ENCODE measurements around the gene PPARA. TPM values are rescaled to one million over a fixed set of nuclear protein-coding genes. Genes with fewer than 3 reads are reported as not detected.

Gene PPARA
- total RNA-seq, 2 donors from 2014 or later, result 48.4 to 67.1 TPM

DNA sequence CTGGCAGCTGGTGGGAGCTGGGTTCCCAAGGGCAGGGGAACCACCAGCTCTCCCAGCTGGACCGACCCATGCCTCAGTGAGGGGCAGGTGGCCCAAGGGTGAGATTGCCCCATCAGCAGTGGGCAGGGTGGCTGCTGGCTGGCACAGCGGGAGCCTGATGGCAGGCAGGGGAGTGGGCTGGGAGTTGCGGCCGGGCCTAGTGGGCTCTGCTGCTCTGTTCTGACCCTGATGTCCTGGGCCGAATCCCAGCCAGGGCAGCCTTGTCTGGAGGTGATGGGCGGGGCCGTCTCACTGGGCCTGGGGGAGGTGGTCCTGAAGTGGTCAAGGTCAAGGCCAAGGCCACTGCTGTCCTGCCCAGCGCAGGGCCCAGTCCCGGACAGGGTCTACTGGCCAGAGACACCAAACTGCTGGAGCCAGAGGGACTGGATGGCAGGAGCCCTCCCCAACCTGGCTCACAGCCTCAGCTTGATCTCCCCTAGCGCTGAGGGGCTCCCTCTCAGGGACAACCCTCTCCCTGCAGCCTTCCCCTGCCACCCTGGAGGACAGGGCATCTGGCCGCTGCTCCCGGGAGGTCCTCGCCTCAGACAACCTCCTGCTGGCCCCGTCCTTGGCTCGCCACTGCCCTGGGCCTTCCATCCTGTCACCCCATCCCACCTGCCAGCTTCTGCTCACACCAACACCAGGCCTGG, 26.5 kb upstream of the PPARA start:
- H3K4me1 ChIP-seq, result peaks cover 0 to 20% of the 10 kb centered on the region in 2 donors
- H3K9me3 ChIP-seq, result no peaks in the 10 kb centered on the region
- no peak for TF ChIP-seq CTCF (IDR thresholded peaks at IDR 0.05)
- H3K27me3 ChIP-seq, result no peaks in the 10 kb centered on the region
- DNase-seq (ENCODE audit: low spot score), result no peak
- H3K36me3 ChIP-seq, result no peaks in the 10 kb centered on the region
- no peak overlapping the region for H3K4me3 ChIP-seq
- H3K27ac ChIP-seq, result no peak overlapping the region

DNA sequence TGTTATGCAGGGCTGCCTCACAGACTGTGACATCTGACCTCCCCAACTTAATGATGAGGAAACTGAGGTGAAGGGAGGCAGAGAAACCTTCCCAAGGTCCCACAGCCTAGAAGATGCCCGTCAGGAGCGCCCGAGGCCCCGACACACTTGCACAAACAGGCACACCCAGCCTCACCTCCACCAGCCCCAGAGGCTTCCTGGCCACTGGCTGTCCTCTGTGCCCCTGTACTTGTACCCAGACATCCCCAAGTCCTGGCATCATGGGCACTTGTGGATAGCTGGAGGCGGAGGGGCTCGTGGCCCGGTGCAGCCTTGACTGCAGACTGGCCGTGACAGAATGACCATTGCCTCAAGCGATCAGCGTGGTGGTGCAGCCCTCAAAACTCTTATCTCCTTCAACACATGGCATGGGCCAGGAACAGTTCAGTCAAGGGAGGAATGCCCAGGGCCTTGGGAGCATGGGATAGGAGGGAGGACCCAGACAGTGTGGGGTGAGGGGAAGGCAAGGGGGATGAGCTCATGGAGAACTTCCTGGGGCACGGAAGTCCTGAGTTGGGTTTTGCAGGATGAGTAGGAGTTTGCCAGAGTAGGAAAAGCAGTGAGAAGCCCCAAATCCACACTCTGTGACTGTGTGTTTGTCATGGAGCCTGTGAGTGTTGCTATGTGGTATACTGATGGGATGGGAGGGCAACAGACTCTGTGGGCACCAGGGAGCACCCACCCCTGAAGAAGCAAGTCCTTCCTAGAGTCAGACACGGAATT, 25.8 kb upstream of the PPARA start:
- no peak overlapping the region for H3K4me3 ChIP-seq
- no peaks in the 10 kb centered on the region for H3K27me3 ChIP-seq
- peaks cover 0 to 23% of the 10 kb centered on the region in 2 donors for H3K4me1 ChIP-seq
- TF ChIP-seq CTCF (IDR thresholded peaks at IDR 0.05), result no peak
- no peaks in the 10 kb centered on the region for H3K9me3 ChIP-seq
- DNase-seq (ENCODE audit: low spot score), result no peak
- no peak overlapping the region for H3K27ac ChIP-seq
- no peaks in the 10 kb centered on the region for H3K36me3 ChIP-seq

DNA sequence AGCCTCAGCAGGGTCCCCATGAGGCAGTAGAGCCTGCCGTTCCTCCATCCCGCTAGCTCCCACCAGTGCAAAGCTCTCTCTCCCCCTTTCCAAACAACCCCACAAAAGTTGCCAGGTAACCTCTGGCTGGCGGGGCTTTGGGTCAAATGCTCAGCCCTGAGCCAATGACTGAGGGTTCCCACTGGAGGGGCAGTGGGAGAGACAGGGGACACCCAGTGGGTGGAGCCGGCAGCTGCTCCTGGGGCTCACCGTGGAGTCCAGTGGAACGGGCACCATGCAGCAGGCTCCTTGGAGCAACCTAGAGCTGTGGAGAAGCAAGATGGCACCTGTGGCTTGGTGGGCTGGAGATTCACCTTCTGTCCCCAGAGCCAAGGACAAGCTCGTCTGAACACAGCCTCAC, 25.0 kb upstream of the PPARA start:
- H3K9me3 ChIP-seq, result no peaks in the 10 kb centered on the region
- peaks cover 0 to 22% of the 10 kb centered on the region in 2 donors for H3K4me1 ChIP-seq
- no peaks in the 10 kb centered on the region for H3K27me3 ChIP-seq
- H3K27ac ChIP-seq, result no peak overlapping the region
- H3K4me3 ChIP-seq, result no peak overlapping the region
- DNase-seq (ENCODE audit: low spot score), result no peak
- no peak for TF ChIP-seq CTCF (IDR thresholded peaks at IDR 0.05)
- no peaks in the 10 kb centered on the region for H3K36me3 ChIP-seq

DNA sequence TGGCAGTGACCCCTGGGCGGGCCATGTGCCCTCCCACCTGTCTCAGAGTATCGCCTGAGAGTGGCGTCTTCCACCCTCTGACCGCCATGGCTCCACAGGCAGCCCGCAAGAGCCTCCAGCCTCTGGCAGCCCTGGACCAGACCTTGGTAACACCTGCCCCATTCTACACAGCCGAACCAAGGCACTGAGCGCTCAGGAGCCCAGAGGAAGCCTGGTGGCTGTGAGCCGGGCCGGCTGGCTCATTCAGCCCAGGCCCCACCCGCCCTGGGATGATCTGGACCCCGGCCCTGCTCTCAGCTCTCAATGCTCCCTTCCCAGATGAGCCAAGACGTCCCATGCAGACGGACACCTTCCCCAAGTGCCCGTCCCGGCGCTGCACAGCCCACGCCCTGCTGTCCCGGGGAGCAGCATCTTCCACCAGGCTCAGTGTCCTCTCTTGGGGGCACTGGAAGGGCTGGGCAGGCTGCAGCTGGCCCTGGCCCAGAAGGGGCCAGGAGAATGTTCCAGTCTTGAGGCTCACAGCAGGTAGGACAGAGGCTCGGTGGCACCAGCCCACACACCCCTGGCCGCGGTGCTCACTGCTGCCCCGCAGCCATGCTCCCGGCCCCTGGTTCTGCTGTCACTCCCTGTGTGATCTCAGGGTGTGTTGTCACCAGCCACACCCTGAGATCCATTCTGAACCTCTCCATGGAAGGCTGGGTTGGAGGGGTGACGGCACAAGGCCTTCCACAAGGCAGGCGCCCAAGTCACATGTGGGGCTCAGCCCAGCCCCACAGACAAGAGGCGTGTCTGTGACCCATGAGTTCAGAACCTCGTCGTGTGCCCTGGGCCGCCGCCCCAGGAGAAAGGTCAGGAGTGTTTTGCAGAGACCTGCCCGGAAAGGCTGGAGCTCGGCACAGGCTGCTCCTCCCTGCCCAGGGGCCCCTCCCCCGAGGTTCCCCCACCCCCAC, 24.2 kb upstream of the PPARA start:
- H3K27me3 ChIP-seq, result no peaks in the 10 kb centered on the region
- TF ChIP-seq CTCF (IDR thresholded peaks at IDR 0.05), result no peak
- peaks cover 0 to 21% of the 10 kb centered on the region in 2 donors for H3K4me1 ChIP-seq
- H3K36me3 ChIP-seq, result no peaks in the 10 kb centered on the region
- no peaks in the 10 kb centered on the region for H3K9me3 ChIP-seq
- no peak overlapping the region for H3K27ac ChIP-seq
- no peak for DNase-seq (ENCODE audit: low spot score)
- H3K4me3 ChIP-seq, result no peak overlapping the region

DNA sequence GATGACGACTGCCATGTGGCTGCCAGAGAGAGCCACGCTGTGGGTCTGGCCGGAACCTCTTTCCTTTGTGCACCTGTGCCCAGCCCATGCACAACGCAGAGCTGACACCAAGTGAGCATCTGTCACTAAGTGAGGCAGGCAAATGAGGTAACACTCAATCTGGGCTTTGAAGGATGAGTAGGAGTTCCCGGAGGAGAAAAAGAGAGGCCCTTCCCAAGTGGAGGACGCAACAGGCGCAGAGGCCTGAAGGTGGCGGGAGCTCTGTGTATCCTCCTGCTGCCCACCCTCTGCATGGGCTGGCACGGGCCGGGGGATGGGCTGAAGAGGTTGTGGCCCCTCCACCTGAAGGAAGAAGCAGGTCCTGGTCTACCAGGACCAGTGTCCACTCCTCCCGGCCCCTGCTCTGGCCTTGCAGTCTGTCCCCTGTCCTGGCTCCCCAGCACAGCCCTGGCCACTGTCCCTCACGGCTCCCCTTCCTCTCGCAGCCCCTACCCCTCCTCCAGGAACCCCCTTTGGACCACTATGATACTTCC, 23.4 kb upstream of the PPARA start:
- H3K4me3 ChIP-seq, result no peak overlapping the region
- H3K36me3 ChIP-seq, result no peaks in the 10 kb centered on the region
- H3K4me1 ChIP-seq, result peaks cover 0 to 21% of the 10 kb centered on the region in 2 donors
- no peaks in the 10 kb centered on the region for H3K27me3 ChIP-seq
- no peaks in the 10 kb centered on the region for H3K9me3 ChIP-seq
- no peak overlapping the region for H3K27ac ChIP-seq
- no peak for TF ChIP-seq CTCF (IDR thresholded peaks at IDR 0.05)
- DNase-seq (ENCODE audit: low spot score), result no peak
